HG03108 (cell line): ENCODE results near the gene GNAI1.

Source experiments
- ATAC-seq: cut with Tn5 transposase; IDR thresholded peaks from one replicate; pipeline ENCODE4 v1.9.1; 2021; ENCODE audit warnings: moderate library complexity; ENCODE audit not compliant: unreplicated experiment

The GNAI1 gene

GRCh38 chr7:80204919-80205318 lies 70.3 kb downstream of the GNAI1 start:
- ATAC-seq, result no peak

GRCh38 chr7:80206763-80207162 lies 72.1 kb downstream of the GNAI1 start:
- ATAC-seq, result no peak

GRCh38 chr7:80207501-80207900 lies 72.9 kb downstream of the GNAI1 start:
- no peak for ATAC-seq

GRCh38 chr7:80208700-80209099 lies 74.1 kb downstream of the GNAI1 start:
- ATAC-seq, result no peak

GRCh38 chr7:80210400-80210799 lies 75.8 kb downstream of the GNAI1 start:
- no peak for ATAC-seq

- ATAC-seq, result no peak
Measured at GRCh38 chr7:80213814-80214213, 79.2 kb downstream of the GNAI1 start.

GRCh38 chr7:80215734-80216133 lies 81.1 kb downstream of the GNAI1 start:
- no peak for ATAC-seq

GRCh38 chr7:80216996-80217842 lies 82.6 kb downstream of the GNAI1 start:
- no peak for ATAC-seq

- no peak for ATAC-seq
Measured at GRCh38 chr7:80218723-80219122, 84.1 kb downstream of the GNAI1 start.

GRCh38 chr7:80220022-80220634 lies 85.5 kb downstream of the GNAI1 start:
- no peak for ATAC-seq

GRCh38 chr7:80224415-80224814 lies 89.8 kb downstream of the GNAI1 start:
- ATAC-seq, result no peak

- no peak for ATAC-seq
Measured at GRCh38 chr7:80225361-80225760, 90.7 kb downstream of the GNAI1 start.

- no peak for ATAC-seq
Measured at GRCh38 chr7:80226629-80227028, 92.0 kb downstream of the GNAI1 start.

GRCh38 chr7:80230327-80230726 lies 95.7 kb downstream of the GNAI1 start:
- no peak for ATAC-seq

GRCh38 chr7:80231707-80232106 lies 97.1 kb downstream of the GNAI1 start:
- no peak for ATAC-seq

- ATAC-seq, result no peak
Measured at GRCh38 chr7:80232979-80233724, 98.5 kb downstream of the GNAI1 start.

- no peak for ATAC-seq
Measured at GRCh38 chr7:80235334-80235733, 100.7 kb downstream of the GNAI1 start.

- ATAC-seq, result no peak
Measured at GRCh38 chr7:80236681-80237080, 102.0 kb downstream of the GNAI1 start.

GRCh38 chr7:80240265-80241025 lies 105.8 kb downstream of the GNAI1 start:
- no peak for ATAC-seq

GRCh38 chr7:80241671-80242070 lies 107.0 kb downstream of the GNAI1 start:
- no peak for ATAC-seq

GRCh38 chr7:80243425-80243824 lies 108.8 kb downstream of the GNAI1 start:
- no peak for ATAC-seq
